Measurements from ENCODE around the gene RAB26.

The RAB26 gene

DNA sequence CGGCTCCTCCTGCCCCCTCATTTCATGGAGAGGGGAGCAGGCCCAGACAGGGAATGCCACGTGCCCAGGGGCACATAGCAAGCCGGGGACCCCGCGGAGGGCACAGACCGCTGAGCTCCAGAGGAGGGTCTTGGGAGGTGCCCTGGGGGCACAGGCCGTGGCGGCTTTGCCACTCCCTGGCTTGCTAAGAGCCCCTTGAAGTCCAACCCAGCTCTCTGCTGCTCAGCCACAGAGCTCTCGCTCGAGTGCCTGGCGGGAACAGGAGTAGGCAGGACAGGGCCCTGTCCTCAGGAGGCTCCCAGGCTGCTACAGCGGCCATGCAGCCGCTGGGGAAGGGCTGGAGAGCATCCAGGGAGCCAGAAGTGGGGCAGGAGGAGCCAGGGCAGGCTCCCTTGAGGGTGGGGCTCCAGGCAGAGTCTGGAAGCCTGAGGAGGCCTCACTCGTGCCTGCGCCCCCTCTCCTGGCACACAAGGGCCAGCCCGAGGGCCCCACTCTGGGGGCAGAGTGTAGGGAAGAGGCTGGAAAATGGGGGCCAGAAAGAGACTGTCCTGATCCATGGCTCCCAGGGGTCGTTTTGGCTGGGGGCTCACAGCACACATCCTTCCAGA, 4.4 kb upstream of the RAB26 start:
- no peak for DNase-seq

DNA sequence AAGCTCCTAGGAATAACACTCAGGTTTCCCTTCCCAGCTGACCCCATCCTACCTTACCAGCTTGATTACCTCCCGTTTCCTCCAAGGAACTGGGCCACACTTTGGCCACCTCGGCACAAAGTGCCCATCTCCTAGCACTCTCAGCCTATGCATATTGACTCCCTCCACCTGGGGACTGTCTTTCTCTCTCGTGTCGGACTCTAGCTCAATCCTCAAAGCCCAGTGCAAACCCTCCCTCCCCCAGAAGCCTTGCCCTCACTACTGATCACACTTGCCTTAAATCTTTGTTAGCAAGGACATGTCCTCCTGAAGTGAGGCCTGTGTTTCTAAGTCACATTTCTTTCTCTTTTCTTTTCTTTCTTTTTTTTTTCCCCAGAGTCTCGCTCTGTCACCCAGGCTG, 2.6 kb upstream of the RAB26 start:
- DNase-seq: no peak

DNA sequence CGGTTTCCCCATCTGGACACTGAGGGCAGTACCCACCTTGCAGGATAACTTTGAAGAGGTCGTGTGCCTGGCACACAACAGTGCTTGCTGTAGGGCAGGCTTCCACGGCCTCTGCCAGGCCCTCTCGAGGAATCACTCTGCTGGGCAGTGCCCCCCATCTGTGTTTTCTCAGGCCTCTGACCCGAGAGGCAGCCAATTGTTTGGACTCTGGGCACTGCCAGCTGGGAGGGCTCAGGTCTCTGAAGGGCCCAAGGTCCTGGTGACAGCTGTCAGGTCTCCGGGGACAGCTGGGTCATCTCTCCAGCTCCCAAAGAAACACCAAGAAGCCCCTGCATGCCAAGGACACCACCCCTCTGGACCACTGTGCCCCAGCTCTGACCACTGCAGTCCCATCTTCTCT, 1.0 kb upstream of the RAB26 start:
- DNase-seq: no peak

GRCh38 chr16:2148714-2149629, 547 bp downstream of the RAB26 start:
- peak in 2 of 5 donors; percentile 8 to 29 for DNase-seq

DNA sequence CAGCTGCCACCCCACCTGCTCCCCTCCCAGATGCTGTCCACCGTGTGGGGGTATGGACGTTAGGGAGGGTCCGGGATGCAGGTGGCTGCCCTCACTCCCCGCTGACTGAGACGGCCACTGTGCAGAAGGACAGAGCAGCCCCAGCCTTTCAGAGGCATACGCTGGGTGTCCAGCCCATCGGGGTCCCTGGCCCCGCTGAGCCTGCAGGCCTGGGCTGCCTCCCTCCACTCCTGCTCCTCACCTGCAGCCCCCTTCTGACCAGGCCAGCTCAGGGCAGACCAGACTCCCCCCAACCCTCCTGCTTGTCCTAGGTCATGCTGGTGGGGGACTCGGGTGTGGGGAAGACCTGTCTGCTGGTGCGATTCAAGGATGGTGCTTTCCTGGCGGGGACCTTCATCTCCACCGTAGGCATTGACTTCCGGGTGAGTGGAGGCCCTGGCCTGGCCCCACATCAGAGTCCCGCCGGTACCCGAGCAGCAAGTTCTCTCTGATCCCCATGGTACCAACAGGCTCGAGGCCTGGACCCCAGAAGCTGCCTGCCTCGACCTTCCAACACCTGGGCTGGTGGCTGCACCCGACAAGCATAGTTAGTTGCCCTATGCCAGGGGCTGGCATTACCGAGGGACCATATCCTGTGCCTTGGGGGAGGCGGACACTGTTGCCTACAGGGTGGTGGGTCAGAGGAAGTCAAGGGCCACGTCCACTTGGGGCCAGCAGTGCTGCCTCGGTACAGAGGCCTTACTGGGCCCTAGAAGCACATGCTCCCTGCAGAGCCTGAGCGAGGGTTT, 1.4 kb downstream of the RAB26 start:
- DNase-seq: peak in 1 of 5 donors; percentile 4

DNA sequence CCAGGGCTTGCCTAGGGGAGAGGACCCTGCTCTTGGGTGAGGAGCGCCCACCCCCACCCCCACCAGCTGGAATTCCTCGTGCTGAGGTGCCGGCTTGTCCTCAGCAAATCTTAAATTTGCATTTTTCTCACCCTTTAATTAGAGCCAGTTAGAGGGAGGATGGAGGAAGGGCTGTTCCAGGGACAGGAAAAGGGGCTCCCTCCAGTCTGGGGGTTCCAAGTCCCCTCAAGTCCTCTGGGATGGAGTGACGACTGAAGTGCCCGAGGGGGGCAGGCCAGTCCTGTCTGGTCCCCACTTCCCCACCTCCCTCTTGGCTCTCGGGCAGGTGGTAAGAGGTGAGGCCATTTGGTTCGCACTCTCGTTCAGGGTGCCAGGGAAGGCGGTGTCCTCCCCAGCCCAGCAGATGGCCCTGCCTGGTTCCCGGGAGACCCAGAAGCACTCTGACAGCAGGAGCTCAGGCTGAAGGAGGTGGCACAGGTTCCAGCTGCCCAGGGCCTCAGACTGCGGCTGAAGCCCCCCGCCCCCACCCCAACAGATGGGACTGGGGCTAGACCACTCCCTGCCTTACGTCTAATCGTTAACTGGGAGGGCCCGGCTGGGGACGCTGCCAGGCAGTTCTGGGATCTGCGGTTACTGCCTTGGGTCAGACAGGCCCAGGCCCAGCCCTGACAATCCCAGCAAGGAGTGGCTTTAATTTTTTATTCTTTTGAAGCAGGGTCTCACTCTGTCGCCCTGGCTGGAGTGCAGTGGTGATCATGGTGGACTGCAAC, 2.2 kb downstream of the RAB26 start:
- no peak for DNase-seq

- DNase-seq: peak in 1 of 5 donors; percentile 3
These were observed 3.0 kb downstream of the RAB26 start for GRCh38 chr16:2151188-2152091.

DNA sequence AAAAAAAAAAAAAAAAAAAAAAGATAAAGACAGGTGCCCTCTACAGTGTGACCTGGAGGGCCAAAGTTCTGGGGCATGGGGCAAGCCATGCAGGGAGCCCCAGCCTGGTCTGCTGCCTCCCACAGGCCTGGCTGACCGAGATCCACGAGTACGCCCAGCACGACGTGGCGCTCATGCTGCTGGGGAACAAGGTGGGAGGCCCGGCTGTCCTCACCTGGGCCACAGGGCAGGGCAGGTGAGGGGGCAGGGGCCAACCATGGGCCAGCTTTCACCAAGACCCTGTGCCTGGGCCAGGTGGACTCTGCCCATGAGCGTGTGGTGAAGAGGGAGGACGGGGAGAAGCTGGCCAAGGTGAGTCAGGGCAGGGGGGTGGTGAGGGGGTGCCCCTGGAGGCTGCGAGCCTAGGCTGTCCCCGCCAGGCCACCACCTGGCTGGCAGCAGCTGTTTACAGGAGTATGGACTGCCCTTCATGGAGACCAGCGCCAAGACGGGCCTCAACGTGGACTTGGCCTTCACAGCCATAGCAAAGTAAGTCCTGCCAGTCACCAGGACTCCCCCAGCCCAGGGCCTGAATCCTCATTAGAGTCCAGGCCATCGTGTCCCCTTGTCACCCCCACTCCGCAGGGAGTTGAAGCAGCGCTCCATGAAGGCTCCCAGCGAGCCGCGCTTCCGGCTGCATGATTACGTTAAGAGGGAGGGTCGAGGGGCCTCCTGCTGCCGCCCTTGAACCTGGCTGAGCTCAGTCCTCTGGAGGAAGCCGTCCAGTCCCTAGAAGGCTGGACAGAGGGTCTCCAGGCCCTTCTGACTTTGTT, 4.5 kb downstream of the RAB26 start:
- peak in 1 of 5 donors; percentile 5 for DNase-seq

- peak in 1 of 5 donors; percentile 5 for DNase-seq
These were observed 6.2 kb downstream of the RAB26 start for GRCh38 chr16:2154533-2155090.

- DNase-seq: peak; percentile 92 to 100 (median 96)
These were observed 6.9 kb downstream of the RAB26 start, which contains the start of gene TRAF7 for GRCh38 chr16:2155091-2155950. TSS of gene TRAF7 (plus strand) at chr16:2155782. CDS start at chr16:2163921, 8,139 bp downstream.

- DNase-seq: no peak
These were observed 7.8 kb downstream of the RAB26 start for GRCh38 chr16:2155977-2156848.

GRCh38 chr16:2156849-2157224, 8.4 kb downstream of the RAB26 start:
- no peak for DNase-seq

DNA sequence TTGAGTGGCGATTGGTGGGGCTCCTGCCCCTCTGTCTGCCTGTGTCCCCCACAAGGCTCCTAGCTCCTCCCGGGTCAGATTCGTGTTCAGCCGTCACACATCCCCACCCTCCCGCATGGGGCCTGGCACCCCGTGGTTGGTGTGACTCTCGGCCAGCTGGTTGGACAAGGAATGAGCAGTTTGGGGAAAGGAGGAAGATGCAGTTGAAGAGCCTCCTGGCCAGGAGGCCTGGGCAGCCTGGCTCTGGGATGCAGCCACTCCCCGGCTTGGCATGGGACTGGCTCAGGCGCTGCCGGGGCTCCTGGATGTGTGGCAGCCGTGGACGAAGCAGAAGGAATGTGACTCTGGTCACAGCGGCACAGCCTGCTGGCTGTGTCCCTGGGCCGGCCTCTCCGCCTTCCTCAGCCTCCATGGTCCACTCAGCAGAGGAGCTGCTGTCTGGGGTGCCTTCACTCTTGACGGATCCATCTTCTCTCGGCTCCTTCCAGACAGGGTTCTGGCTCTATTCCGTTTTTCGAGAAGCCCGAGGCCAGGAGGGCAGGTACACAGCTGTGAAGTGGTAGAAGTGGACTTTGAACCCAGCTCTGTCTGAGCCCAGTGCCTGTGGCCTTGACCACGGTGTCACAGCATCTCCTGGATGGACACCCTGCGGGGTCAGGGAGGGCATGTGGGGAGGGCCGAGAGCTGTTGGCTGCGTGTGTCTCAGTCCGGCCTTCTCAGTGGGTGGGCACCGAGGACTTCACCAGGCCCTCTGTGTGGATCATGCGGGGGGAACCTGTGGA, 9.2 kb downstream of the RAB26 start:
- DNase-seq: no peak

DNA sequence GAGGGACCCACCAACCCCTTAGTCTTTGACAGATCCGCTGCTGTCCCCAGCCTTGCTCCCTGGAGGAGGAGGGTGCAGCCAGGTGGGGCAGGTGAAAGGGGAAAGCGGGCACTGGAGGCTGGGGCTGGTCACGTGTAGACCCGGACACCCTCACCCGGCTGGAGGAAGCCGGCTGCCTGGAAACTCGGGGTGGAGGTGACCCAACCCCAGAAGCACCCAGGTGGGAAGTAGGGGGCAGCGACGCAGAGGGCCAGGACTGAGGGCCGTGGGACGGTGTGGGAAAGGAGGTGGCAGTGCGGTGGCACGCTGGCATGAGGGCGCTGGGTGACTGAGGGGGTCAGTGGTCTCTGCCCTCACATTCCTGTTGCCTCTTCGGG, 9.8 kb downstream of the RAB26 start:
- DNase-seq: no peak

DNA sequence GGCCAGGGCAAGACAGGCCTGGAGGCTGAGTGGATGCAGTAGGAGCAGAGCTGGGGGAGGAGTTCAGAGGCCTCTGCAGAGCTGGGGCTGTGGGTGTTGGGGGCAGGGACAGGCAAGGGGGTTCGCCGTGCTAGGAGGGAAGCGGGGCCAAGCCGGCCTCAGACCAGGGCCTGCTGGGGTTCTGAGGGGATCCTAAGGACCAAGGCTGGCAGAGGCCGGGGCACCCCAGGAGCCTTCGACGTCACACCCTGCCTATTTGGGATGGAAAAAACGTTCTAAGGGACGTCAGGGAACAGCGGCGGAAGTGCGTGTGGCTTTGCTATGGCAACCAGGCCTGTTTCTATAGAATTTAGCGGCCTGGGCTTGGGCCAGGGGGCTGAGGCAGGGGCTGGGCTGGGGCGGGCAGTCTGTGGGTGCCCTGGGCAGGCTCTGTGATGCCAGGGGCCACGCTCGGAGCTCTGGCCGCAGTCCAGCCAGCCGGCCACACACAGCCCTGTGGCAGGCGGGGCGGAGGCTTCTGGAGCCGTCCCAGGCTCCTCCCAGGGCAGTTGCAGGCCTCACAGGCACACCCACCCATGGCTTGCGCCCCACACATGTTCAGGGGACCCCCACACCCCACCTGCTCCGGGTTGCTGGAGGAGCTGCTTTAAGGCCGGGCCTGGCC, 10.9 kb downstream of the RAB26 start:
- DNase-seq: no peak

DNA sequence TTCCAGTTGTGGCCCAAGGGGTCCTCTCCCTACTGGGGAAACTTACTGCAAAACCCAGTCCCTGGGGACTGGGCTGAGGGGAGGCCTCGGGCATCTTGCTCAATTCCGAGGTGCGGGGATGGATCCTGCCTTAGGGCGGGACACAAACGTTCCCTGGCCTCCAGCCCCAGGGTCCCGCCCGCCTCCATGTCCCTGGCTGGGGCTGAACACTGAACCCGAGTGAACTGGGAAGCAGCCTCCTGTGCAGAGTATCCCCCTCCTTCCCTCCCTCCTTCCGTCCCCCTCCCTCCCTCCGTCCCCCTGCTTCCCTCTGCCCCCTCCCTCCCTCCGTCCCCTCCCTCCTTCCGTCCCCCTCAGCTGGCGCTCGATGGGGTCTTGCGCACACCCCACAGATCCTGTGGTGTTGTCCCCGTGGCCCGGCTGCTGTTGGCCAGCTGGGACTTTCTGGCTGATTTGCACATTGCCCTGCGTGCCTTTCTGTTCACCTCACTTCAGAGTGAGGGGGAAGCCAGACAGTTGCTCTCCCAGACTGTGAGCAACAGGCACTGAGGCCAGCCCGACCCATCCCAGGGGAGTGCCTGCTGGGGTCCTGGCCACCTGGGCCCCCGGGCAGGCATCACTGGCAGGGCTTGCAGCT, 12.6 kb downstream of the RAB26 start:
- DNase-seq: no peak
